Measurements from ENCODE around the gene ZNF180. TPM values are rescaled to one million over a fixed set of nuclear protein-coding genes. Genes with fewer than 3 reads are reported as not detected.

The ZNF180 gene
- total RNA-seq, 1 experiment from 2014 or later = 10.4 TPM

DNA sequence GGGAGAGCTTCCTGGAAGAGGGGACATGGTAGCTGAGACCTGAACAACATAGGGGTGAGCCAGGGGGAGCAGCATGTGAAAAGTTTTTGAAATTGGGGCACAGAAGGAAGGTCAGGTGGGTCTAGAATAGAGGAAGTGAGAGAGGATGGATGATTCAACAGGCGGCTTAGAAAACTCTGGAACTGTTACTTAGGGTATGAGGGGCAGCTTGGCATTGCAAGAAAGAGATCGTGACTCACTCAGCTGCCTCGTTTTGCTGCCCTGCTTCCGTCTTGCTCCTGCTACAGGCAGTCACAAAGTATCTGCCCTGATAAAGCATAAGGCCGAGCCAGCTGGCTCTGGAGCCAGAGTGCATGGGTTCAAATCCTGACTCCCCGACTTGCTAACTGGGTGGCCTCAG, 30.5 kb upstream of the ZNF180 start:
- no peaks in the 10 kb centered on the region for H3K4me1 ChIP-seq (ENCODE audit: insufficient read depth, low read length, poor library complexity, severe bottlenecking)
- H3K27me3 ChIP-seq (replicated peaks; ENCODE audit: insufficient read depth, low read depth, low read length, poor library complexity) = no peaks in the 10 kb centered on the region
- ChIA-PET CTCF (no interaction called here), POLR2A (ENCODE audit: low non-redundant PET) (no interaction called here)
- TF ChIP-seq, protein P1, sequence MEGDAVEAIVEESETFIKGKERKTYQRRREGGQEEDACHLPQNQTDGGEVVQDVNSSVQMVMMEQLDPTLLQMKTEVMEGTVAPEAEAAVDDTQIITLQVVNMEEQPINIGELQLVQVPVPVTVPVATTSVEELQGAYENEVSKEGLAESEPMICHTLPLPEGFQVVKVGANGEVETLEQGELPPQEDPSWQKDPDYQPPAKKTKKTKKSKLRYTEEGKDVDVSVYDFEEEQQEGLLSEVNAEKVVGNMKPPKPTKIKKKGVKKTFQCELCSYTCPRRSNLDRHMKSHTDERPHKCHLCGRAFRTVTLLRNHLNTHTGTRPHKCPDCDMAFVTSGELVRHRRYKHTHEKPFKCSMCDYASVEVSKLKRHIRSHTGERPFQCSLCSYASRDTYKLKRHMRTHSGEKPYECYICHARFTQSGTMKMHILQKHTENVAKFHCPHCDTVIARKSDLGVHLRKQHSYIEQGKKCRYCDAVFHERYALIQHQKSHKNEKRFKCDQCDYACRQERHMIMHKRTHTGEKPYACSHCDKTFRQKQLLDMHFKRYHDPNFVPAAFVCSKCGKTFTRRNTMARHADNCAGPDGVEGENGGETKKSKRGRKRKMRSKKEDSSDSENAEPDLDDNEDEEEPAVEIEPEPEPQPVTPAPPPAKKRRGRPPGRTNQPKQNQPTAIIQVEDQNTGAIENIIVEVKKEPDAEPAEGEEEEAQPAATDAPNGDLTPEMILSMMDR (conservative IDR thresholded peaks at IDR 0.05; ENCODE audit: low read depth, low read length) = no peak
- no peak for TF ChIP-seq EZH2 (IDR thresholded peaks at IDR 0.05; ENCODE audit: borderline replicate concordance, low read depth, low read length, poor library complexity, severe bottlenecking)
- intact Hi-C loops (cut with micrococcal nuclease; ENCODE audit: unreplicated experiment) = no loop called here
- DNase-seq (ENCODE audit: low spot score) = no peak
- BruUV-seq (replicated peaks) = no TSS peak
- no peaks in the 10 kb centered on the region for H3K36me3 ChIP-seq (ENCODE audit: insufficient read depth, low read length, poor library complexity, severe bottlenecking)
- no peak overlapping the region for H3K4me3 ChIP-seq (ENCODE audit: low read depth, low read length, poor library complexity, severe bottlenecking)
- H3K9me3 ChIP-seq (ENCODE audit: low read depth, low read length, poor library complexity, severe bottlenecking) = no peaks in the 10 kb centered on the region
- no peak overlapping the region for H3K27ac ChIP-seq (ENCODE audit: low read depth, low read length, poor library complexity, severe bottlenecking)

DNA sequence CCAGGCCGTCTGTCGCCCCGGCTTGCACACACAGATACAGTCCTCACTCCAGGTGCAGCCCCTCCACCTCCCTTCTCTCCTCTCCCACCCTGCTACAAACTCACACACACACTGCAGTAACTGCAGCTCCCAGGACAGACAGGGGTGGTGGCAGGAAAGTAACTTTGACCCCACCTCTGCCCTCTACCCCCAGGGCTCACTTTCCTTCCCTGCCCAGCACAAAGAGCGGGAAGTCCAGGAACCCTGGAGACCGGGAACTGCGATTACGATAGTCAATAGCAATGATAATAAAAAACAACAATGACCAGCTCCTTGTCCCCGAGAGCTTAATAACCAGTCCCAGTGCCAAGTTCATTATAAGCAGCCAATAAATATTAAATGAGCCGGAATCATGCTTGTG, 29.2 kb upstream of the ZNF180 start, which contains the start of gene CEACAM20:
Gene CEACAM20 (minus strand): TSS at position 140 of the 400 bp plus-strand sequence. CDS start 166 bp downstream, outside the sequence.
- Histone ChIP-seq H3K27ac (ENCODE audit: low read depth, low read length, poor library complexity, severe bottlenecking) (no peak within 1 kb of the TSS), H3K9me3 (ENCODE audit: low read depth, low read length, poor library complexity, severe bottlenecking) (no peaks in the 10 kb centered on the region), H3K4me1 (ENCODE audit: insufficient read depth, low read length, poor library complexity, severe bottlenecking) (no peaks in the 10 kb centered on the region), H3K36me3 (ENCODE audit: insufficient read depth, low read length, poor library complexity, severe bottlenecking) (no peaks in the 10 kb centered on the region), H3K27me3 (replicated peaks; ENCODE audit: insufficient read depth, low read depth, low read length, poor library complexity) (no peaks in the 10 kb centered on the region), H3K4me3 (ENCODE audit: low read depth, low read length, poor library complexity, severe bottlenecking) (no peak within 1 kb of the TSS)
- intact Hi-C loops (cut with micrococcal nuclease; ENCODE audit: unreplicated experiment) = no loop called here
- POLR2A ChIA-PET (ENCODE audit: low non-redundant PET) = no interaction called here
- TF ChIP-seq EZH2 (IDR thresholded peaks at IDR 0.05; ENCODE audit: borderline replicate concordance, low read depth, low read length, poor library complexity, severe bottlenecking) = no peak
- TF ChIP-seq, protein P1 (conservative IDR thresholded peaks at IDR 0.05; ENCODE audit: low read depth, low read length) = no peak
- CTCF ChIA-PET = no interaction called here
- no peak for DNase-seq (ENCODE audit: low spot score)
- BruUV-seq (replicated peaks) = no TSS peak

- H3K4me3 ChIP-seq (ENCODE audit: low read depth, low read length, poor library complexity, severe bottlenecking) = no peak overlapping the region
- no peaks in the 10 kb centered on the region for H3K36me3 ChIP-seq (ENCODE audit: insufficient read depth, low read length, poor library complexity, severe bottlenecking)
- H3K9me3 ChIP-seq (ENCODE audit: low read depth, low read length, poor library complexity, severe bottlenecking) = no peaks in the 10 kb centered on the region
- intact Hi-C loops (cut with micrococcal nuclease; ENCODE audit: unreplicated experiment) = no loop called here
- CTCF ChIA-PET = no interaction called here
- no TSS peak for BruUV-seq (replicated peaks)
- DNase-seq (ENCODE audit: low spot score) = no peak
- TF ChIP-seq, protein P1 (conservative IDR thresholded peaks at IDR 0.05; ENCODE audit: low read depth, low read length) = no peak
- TF ChIP-seq EZH2 (IDR thresholded peaks at IDR 0.05; ENCODE audit: borderline replicate concordance, low read depth, low read length, poor library complexity, severe bottlenecking) = no peak
- no peak overlapping the region for H3K27ac ChIP-seq (ENCODE audit: low read depth, low read length, poor library complexity, severe bottlenecking)
- H3K4me1 ChIP-seq (ENCODE audit: insufficient read depth, low read length, poor library complexity, severe bottlenecking) = no peaks in the 10 kb centered on the region
- POLR2A ChIA-PET (ENCODE audit: low non-redundant PET) = no interaction called here
- no peaks in the 10 kb centered on the region for H3K27me3 ChIP-seq (replicated peaks; ENCODE audit: insufficient read depth, low read depth, low read length, poor library complexity)
Observed at GRCh38 chr19:44527554-44527953, 27.2 kb upstream of the ZNF180 start.
